Stimulated activated effector memory CD8-positive, alpha-beta T cell treated with anti-CD3 and anti-CD28 coated beads, Interleukin-12 subunit alpha, Interleukin-12 subunit beta, amount 100 ng/mL, for 72 hours (primary cell): ENCODE data around the gene LILRB2.
A peak's percentile ranks its signal among the peaks of the same experiment; 100 is the strongest.
"Not testable (repeated sequence)": the region's sequence is repeated elsewhere in the genome, so short reads cannot be mapped to it uniquely, and the experiment has no call there.

Source experiments
- ATAC-seq: fragments of 150-1000 bp; cut with Tn5 transposase; 2 replicates; pipeline ENCODE4 v1.10.0; 2021
- DNase-seq, 2 donors: peaks; one replicate each; pipeline ENCODE4 v3.0.0; 2021 to 2022; ENCODE audit warnings: low spot score in 2 of 2
- H3K27ac Mint-ChIP-seq: one replicate; pipeline ENCODE4 v1.8.0; 2022; ENCODE audit warnings: mild to moderate bottlenecking, mixed read lengths
- H3K36me3 Mint-ChIP-seq: one replicate; pipeline ENCODE4 v1.8.0; 2022; ENCODE audit warnings: mild to moderate bottlenecking, mixed read lengths
- H3K4me1 Mint-ChIP-seq: one replicate; pipeline ENCODE4 v1.8.0; 2022; ENCODE audit warnings: mixed read lengths
- H3K4me3 Mint-ChIP-seq: one replicate; pipeline ENCODE4 v1.8.0; 2022; ENCODE audit warnings: mild to moderate bottlenecking, mixed read lengths
- H3K9me3 Mint-ChIP-seq: one replicate; pipeline ENCODE4 v1.8.0; 2022; ENCODE audit warnings: mixed read lengths

LILRB2 gene

DNA sequence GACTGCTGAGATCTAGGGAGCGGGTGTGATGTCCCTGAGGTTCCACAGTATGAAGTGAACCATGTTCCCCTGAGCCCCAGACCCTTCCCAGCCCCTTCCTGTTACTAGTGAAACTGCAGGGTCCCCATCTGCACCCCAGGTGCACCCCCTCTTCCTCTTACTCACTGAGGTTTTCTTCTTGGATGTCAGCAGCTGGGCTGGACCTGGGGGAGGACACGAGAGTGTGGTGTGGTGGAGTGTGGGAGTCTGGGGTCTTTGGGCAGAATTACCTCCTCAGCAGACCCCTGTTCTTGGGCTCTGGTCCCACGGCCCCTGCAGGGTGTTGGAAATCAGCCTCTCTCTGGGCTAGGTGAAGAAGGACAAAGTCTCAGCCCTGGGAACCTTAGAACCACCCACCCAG, 35.0 kb downstream of the LILRB2 start:
- Mint-ChIP-seq H3K27ac (no peak overlapping the region), H3K36me3 (peaks cover 8% of the 10 kb centered on the region), H3K4me1 (peaks cover 17% of the 10 kb centered on the region), H3K9me3 (no peaks in the 10 kb centered on the region), H3K4me3 (no peak overlapping the region)
- no peak for DNase-seq
- ATAC-seq = no peak

- H3K4me3 Mint-ChIP-seq, H3K27ac Mint-ChIP-seq, H3K9me3 Mint-ChIP-seq, DNase-seq, ATAC-seq, H3K36me3 Mint-ChIP-seq: not testable (repeated sequence)
- H3K4me1 Mint-ChIP-seq = peaks cover 17% of the 10 kb centered on the region
Measured at GRCh38 chr19:54243809-54244208, 37.1 kb downstream of the LILRB2 start.

DNA sequence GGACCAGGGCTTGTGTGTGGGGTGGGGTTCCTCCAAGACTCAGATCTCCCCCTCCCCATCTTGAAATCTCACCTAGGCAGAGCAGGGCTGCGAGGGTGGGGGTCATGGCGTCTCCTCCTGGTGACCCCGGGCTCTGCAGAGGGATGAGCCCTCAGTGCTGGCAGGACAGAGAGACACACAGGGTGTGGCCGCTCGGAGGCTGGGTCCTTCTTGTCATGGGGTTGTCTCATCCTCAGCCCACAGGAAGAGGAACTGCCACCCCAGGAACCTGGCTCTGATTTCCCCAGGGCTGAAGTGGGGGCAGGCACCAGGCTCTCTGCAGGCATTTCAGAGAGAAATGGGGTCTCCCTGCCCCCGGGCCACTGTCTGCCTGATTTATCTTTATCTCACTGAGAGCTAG, 38.3 kb downstream of the LILRB2 start, which contains the start of gene LILRA6:
TSS of gene LILRA6 (minus strand) at position 145 of the 400 bp plus-strand sequence.
- H3K9me3 Mint-ChIP-seq, ATAC-seq, H3K4me1 Mint-ChIP-seq, H3K36me3 Mint-ChIP-seq, H3K4me3 Mint-ChIP-seq, H3K27ac Mint-ChIP-seq, DNase-seq: not testable (repeated sequence)

GRCh38 chr19:54242234-54242633, 38.7 kb downstream of the LILRB2 start:
- H3K27ac Mint-ChIP-seq, DNase-seq, H3K4me1 Mint-ChIP-seq, ATAC-seq, H3K4me3 Mint-ChIP-seq, H3K9me3 Mint-ChIP-seq, H3K36me3 Mint-ChIP-seq: not testable (repeated sequence)

- H3K9me3 Mint-ChIP-seq, H3K4me1 Mint-ChIP-seq, ATAC-seq, DNase-seq, H3K36me3 Mint-ChIP-seq, H3K4me3 Mint-ChIP-seq, H3K27ac Mint-ChIP-seq: not testable (repeated sequence)
Measured at GRCh38 chr19:54240372-54241336, 40.3 kb downstream of the LILRB2 start.

- not testable (repeated sequence) for H3K4me3 Mint-ChIP-seq
- ATAC-seq = peak; percentile 8
Measured at GRCh38 chr19:54239491-54240371, 41.2 kb downstream of the LILRB2 start.

DNA sequence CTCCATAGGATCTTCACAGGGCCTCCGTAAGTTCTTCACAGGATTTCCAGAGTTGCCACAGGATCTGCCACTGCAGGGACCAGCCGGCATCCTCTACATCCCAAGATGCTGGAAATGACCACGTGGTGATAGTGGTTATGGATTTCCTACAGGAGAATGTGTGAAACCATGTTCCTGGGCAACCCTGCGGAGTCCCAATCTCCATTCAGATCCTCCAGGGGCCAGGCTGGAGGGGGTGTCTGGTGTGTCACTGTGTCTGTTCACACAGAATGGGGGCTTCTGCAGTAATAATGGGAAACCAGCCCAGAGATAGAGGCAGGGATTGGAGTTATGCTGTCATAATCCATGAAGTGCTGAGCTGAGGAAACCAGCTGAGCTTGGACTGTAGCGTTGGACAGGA, 47.0 kb downstream of the LILRB2 start:
- ATAC-seq = no peak
- H3K4me3 Mint-ChIP-seq = no peak overlapping the region
- peaks cover 6% of the 10 kb centered on the region for H3K4me1 Mint-ChIP-seq
- no peaks in the 10 kb centered on the region for H3K9me3 Mint-ChIP-seq
- no peaks in the 10 kb centered on the region for H3K36me3 Mint-ChIP-seq
- no peak for DNase-seq
- H3K27ac Mint-ChIP-seq = no peak overlapping the region

More at GRCh38 chr19:54239491-54240371, 41.2 kb downstream of the LILRB2 start:
- DNase-seq, H3K9me3 Mint-ChIP-seq, H3K4me1 Mint-ChIP-seq, H3K36me3 Mint-ChIP-seq: not testable (repeated sequence)
- H3K27ac Mint-ChIP-seq = peak overlapping the region; percentile 70

- H3K27ac Mint-ChIP-seq = no peak overlapping the region
- peaks cover 6% of the 10 kb centered on the region for H3K4me1 Mint-ChIP-seq
- DNase-seq = peak; percentile 85 to 93
- H3K4me3 Mint-ChIP-seq = no peak overlapping the region
- ATAC-seq = peak; percentile 98
- no peaks in the 10 kb centered on the region for H3K36me3 Mint-ChIP-seq
- no peaks in the 10 kb centered on the region for H3K9me3 Mint-ChIP-seq
Measured at GRCh38 chr19:54231077-54231931, 49.6 kb downstream of the LILRB2 start.

GRCh38 chr19:54230031-54230430, 50.9 kb downstream of the LILRB2 start:
- DNase-seq (no peak), ATAC-seq (no peak)
- Mint-ChIP-seq H3K27ac (no peak overlapping the region), H3K4me3 (no peak overlapping the region), H3K4me1 (peaks cover 6% of the 10 kb centered on the region), H3K9me3 (no peaks in the 10 kb centered on the region), H3K36me3 (no peaks in the 10 kb centered on the region)

GRCh38 chr19:54229146-54229545, 51.8 kb downstream of the LILRB2 start:
- H3K27ac Mint-ChIP-seq = no peak overlapping the region
- peaks cover 4% of the 10 kb centered on the region for H3K36me3 Mint-ChIP-seq
- ATAC-seq = no peak
- no peak for DNase-seq
- no peaks in the 10 kb centered on the region for H3K9me3 Mint-ChIP-seq
- H3K4me3 Mint-ChIP-seq = no peak overlapping the region
- peaks cover 6% of the 10 kb centered on the region for H3K4me1 Mint-ChIP-seq

- DNase-seq, H3K4me3 Mint-ChIP-seq, ATAC-seq, H3K27ac Mint-ChIP-seq, H3K36me3 Mint-ChIP-seq, H3K9me3 Mint-ChIP-seq: not testable (repeated sequence)
- peaks cover 18% of the 10 kb centered on the region for H3K4me1 Mint-ChIP-seq
Measured at GRCh38 chr19:54224619-54225018, 56.3 kb downstream of the LILRB2 start.

DNA sequence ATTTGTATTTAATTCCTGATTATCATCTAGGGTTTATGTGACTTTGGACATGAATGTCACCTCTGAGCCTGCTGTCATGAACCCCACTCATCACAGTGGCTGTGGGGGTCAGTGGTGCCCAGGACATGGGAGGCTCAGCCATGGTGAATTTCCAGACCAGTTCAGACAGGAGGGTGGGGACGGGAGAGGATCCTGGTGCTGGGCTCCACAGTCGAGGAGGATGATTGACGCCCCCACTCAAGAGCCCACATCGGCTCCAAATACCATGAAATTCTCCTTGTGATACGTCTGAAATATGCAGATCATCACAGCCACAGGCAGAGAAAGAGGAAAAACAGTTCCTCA, 57.0 kb downstream of the LILRB2 start:
- not testable (repeated sequence) for DNase-seq, H3K27ac Mint-ChIP-seq, H3K4me3 Mint-ChIP-seq

More for the DNA sequence above, 57.0 kb downstream of the LILRB2 start:
- peaks cover 18% of the 10 kb centered on the region for H3K4me1 Mint-ChIP-seq
- not testable (repeated sequence) for H3K36me3 Mint-ChIP-seq, H3K9me3 Mint-ChIP-seq, ATAC-seq
